ENCODE results near the gene SHH.

GRCh38 chr7:155754165-155754564, 58.1 kb downstream of the SHH start:
- TF ChIP-seq CTCF (IDR thresholded peaks at IDR 0.05) (no peak), POLR2AphosphoS5 (IDR thresholded peaks at IDR 0.05) (no peak), POLR2A (IDR thresholded peaks at IDR 0.05) (no peak)

Measured in prostate gland (tissue), 2 donors.